ENCODE measurements around the gene TTPAL.

DNA sequence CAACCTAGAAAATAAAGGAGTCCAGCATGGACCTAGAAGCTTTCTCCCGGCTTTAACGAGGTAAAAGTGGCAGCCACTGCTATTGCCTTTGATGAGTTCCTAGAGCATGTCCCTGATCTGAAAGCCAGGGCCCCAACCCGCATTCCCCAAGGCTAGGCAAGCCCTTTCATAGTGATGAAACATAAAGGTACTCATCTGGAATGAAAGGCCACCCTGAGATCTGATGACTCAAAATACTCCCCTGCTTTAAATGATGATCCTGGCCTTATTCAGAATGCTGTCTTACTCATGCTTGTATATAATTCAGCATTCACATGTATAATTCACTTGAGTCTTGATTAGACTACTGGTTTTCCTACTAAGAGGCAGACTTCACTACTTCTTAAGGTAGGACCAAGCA, 21.3 kb downstream of the TTPAL start:
- TF ChIP-seq, protein P1, sequence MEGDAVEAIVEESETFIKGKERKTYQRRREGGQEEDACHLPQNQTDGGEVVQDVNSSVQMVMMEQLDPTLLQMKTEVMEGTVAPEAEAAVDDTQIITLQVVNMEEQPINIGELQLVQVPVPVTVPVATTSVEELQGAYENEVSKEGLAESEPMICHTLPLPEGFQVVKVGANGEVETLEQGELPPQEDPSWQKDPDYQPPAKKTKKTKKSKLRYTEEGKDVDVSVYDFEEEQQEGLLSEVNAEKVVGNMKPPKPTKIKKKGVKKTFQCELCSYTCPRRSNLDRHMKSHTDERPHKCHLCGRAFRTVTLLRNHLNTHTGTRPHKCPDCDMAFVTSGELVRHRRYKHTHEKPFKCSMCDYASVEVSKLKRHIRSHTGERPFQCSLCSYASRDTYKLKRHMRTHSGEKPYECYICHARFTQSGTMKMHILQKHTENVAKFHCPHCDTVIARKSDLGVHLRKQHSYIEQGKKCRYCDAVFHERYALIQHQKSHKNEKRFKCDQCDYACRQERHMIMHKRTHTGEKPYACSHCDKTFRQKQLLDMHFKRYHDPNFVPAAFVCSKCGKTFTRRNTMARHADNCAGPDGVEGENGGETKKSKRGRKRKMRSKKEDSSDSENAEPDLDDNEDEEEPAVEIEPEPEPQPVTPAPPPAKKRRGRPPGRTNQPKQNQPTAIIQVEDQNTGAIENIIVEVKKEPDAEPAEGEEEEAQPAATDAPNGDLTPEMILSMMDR (IDR thresholded peaks at IDR 0.05): no peak
- TF ChIP-seq POLR2A (IDR thresholded peaks at IDR 0.05): no peak

Measured in esophagus squamous epithelium (tissue), 4 donors.